Activated T-cell treated with anti-CD3 and anti-CD28 coated beads, Interleukin-2, amount 50 U/mL, for 4 hours (primary cell): Measurements from ENCODE around the gene ALDH1B1. TPM values are rescaled to one million over a fixed set of nuclear protein-coding genes. Genes with fewer than 3 reads are reported as not detected.

Experiments used
- ATAC-seq, 2 donors: fragments of 200-7000 bp; cut with Tn5 transposase; one replicate each; pipeline ENCODE4 v1.10.0; 2021
- DNase-seq: peaks from one replicate; pipeline ENCODE4 v3.0.0-alpha.2; 2020
- H3K27me3 Mint-ChIP-seq: one replicate; pipeline ENCODE4 v1.8.0; 2021; ENCODE audit warnings: low read depth, mixed read lengths
- H3K36me3 Mint-ChIP-seq: one replicate; pipeline ENCODE4 v1.8.0; 2022; ENCODE audit warnings: mixed read lengths; ENCODE audit not compliant: insufficient read depth
- H3K4me1 Mint-ChIP-seq: one replicate; pipeline ENCODE4 v1.8.0; 2021; ENCODE audit warnings: low read depth, mixed read lengths
- H3K4me3 Mint-ChIP-seq: one replicate; pipeline ENCODE4 v1.8.0; 2021; ENCODE audit warnings: mild to moderate bottlenecking, moderate library complexity, mixed read lengths
- H3K9me3 Mint-ChIP-seq: one replicate; pipeline ENCODE4 v1.8.0; 2021; ENCODE audit warnings: mixed read lengths
- total RNA-seq, 3 donors: library from RNA; stranded (reverse); gene quantifications; one replicate each; pipeline ENCODE4 v1.2.1, GENCODE V29; 2021

Gene ALDH1B1
- total RNA-seq, result 10 to 100 TPM; 15.7 to 26.9 (median 22.0) TPM

GRCh38 chr9:38392235-38393127 lies at the start of gene ALDH1B1:
Gene ALDH1B1 (plus strand): TSS chr9:38392702. CDS start chr9:38395749, 3,047 bp downstream.
- peak; percentile 56 for DNase-seq
- Mint-ChIP-seq H3K4me1 (peaks cover 15% of the 10 kb centered on the region), H3K27me3 (no peaks in the 10 kb centered on the region), H3K36me3 (peaks cover 13% of the 10 kb centered on the region), H3K9me3 (no peaks in the 10 kb centered on the region), H3K4me3 (peak within 1 kb of the TSS; percentile 90)
- ATAC-seq, result peak; percentile 99

- H3K27me3 Mint-ChIP-seq, result peaks cover 4% of the 10 kb centered on the region
- ATAC-seq (no peak), DNase-seq (no peak)
- no peaks in the 10 kb centered on the region for H3K36me3 Mint-ChIP-seq
- no peaks in the 10 kb centered on the region for H3K9me3 Mint-ChIP-seq
- no peaks in the 10 kb centered on the region for H3K4me1 Mint-ChIP-seq
- no peak overlapping the region for H3K4me3 Mint-ChIP-seq
These were observed 49.5 kb upstream of the ALDH1B1 start for GRCh38 chr9:38343037-38343436.

DNA sequence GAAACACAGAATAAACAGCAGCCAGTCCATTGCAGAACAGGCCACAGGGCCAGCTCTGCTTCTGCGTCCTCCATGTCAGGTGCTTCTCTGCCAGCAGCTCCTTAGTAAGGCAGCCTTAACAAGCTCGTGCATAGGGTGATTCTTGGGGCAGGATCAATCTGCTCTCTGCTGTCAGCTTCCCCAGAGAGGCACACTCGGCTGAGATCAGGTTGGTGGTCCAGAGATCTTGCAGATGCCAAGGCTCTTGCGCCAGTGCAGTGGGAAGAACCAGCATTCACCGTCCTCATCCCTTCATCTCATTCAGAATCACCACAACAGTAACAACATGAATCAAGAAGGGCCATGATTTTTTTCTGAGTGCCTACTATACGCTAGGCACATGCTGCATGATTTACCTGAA lies 49.0 kb upstream of the ALDH1B1 start:
- ATAC-seq, result no peak
- peaks cover 4% of the 10 kb centered on the region for H3K27me3 Mint-ChIP-seq
- H3K4me3 Mint-ChIP-seq, result no peak overlapping the region
- H3K4me1 Mint-ChIP-seq, result no peaks in the 10 kb centered on the region
- no peak for DNase-seq
- no peaks in the 10 kb centered on the region for H3K9me3 Mint-ChIP-seq
- no peaks in the 10 kb centered on the region for H3K36me3 Mint-ChIP-seq

GRCh38 chr9:38344566-38345324 lies 47.8 kb upstream of the ALDH1B1 start:
- H3K4me1 Mint-ChIP-seq, result no peaks in the 10 kb centered on the region
- H3K4me3 Mint-ChIP-seq, result no peak overlapping the region
- peaks cover 4% of the 10 kb centered on the region for H3K27me3 Mint-ChIP-seq
- ATAC-seq (no peak), DNase-seq (no peak)
- H3K36me3 Mint-ChIP-seq, result no peaks in the 10 kb centered on the region
- no peaks in the 10 kb centered on the region for H3K9me3 Mint-ChIP-seq

- Mint-ChIP-seq H3K36me3 (no peaks in the 10 kb centered on the region), H3K4me1 (no peaks in the 10 kb centered on the region), H3K9me3 (no peaks in the 10 kb centered on the region), H3K4me3 (no peak overlapping the region), H3K27me3 (peaks cover 6% of the 10 kb centered on the region)
- DNase-seq, result no peak
- ATAC-seq, result no peak
These were observed 46.4 kb upstream of the ALDH1B1 start for GRCh38 chr9:38345851-38346755.

DNA sequence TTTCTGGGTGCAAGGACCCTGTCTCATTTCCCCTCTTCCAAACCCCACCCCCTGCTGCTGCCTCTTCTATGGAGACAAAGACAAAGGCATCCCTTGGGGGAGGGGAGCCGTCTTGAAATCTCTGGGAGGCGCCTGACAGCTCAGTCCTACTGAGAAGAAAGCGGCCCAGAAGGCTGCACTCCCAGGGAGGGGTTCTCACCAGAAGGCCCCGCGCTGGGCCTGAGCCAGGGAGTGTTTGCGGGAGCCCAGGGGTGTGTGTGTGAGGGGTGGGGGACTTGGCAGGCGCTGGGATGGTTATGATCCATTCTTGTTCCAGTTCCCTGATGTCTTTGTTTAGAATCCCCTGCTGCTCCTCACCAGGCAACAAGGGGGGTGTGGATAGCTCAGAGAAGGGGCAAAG lies 45.7 kb upstream of the ALDH1B1 start:
- Mint-ChIP-seq H3K27me3 (peaks cover 6% of the 10 kb centered on the region), H3K36me3 (no peaks in the 10 kb centered on the region)

DNA sequence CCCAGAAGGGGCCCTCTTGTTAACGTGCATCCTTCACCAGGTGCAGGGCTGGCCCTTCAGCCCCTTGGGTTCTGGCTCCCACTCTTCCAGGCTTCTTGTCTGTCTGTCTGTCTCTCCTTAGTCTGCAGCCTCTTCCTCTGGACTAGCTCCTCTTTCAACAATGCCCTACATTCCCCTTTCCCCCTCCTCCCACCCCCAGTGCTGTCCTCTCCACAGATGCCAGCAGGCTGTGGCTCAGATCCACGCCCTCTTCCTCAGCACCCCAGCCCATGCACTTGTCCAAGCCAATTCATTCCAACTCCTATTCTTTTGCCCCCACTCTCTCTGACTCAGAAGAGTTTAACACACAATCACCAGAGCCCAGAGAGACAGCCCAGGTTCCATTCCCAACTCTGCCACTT lies 45.2 kb upstream of the ALDH1B1 start:
- Mint-ChIP-seq H3K27me3 (peaks cover 6% of the 10 kb centered on the region), H3K36me3 (no peaks in the 10 kb centered on the region), H3K4me1 (no peaks in the 10 kb centered on the region), H3K4me3 (no peak overlapping the region), H3K9me3 (no peaks in the 10 kb centered on the region)
- no peak for ATAC-seq
- no peak for DNase-seq

More for the DNA sequence above, 45.7 kb upstream of the ALDH1B1 start:
- no peak for ATAC-seq
- no peaks in the 10 kb centered on the region for H3K4me1 Mint-ChIP-seq
- no peak overlapping the region for H3K4me3 Mint-ChIP-seq
- H3K9me3 Mint-ChIP-seq, result no peaks in the 10 kb centered on the region
- DNase-seq, result no peak

DNA sequence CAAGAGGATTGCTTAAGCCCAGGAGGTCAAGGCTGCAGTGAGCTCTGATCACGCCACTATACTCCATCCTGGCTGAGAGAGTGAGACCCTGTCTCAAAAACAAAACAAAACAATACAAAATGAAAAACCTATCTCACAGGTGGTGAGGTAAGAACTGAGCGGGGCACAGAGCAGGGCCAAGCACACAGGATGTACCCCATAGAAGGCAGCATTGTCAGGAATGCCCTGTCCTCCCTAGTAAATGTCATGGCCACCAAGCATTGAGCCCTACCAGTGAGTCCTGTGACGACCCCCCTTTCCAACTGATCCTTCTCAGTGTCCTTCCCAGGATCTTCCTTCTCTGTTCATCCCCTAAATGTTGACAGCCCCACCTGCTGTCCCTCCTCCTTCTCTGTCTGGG lies 44.6 kb upstream of the ALDH1B1 start:
- Mint-ChIP-seq H3K36me3 (no peaks in the 10 kb centered on the region), H3K27me3 (peaks cover 6% of the 10 kb centered on the region), H3K4me3 (no peak overlapping the region), H3K4me1 (no peaks in the 10 kb centered on the region), H3K9me3 (no peaks in the 10 kb centered on the region)
- ATAC-seq (no peak), DNase-seq (no peak)

- DNase-seq, result no peak
- Mint-ChIP-seq H3K4me1 (no peaks in the 10 kb centered on the region), H3K9me3 (no peaks in the 10 kb centered on the region), H3K4me3 (no peak overlapping the region), H3K27me3 (peaks cover 6% of the 10 kb centered on the region), H3K36me3 (no peaks in the 10 kb centered on the region)
- no peak for ATAC-seq
These were observed 42.0 kb upstream of the ALDH1B1 start for GRCh38 chr9:38350529-38350928.

DNA sequence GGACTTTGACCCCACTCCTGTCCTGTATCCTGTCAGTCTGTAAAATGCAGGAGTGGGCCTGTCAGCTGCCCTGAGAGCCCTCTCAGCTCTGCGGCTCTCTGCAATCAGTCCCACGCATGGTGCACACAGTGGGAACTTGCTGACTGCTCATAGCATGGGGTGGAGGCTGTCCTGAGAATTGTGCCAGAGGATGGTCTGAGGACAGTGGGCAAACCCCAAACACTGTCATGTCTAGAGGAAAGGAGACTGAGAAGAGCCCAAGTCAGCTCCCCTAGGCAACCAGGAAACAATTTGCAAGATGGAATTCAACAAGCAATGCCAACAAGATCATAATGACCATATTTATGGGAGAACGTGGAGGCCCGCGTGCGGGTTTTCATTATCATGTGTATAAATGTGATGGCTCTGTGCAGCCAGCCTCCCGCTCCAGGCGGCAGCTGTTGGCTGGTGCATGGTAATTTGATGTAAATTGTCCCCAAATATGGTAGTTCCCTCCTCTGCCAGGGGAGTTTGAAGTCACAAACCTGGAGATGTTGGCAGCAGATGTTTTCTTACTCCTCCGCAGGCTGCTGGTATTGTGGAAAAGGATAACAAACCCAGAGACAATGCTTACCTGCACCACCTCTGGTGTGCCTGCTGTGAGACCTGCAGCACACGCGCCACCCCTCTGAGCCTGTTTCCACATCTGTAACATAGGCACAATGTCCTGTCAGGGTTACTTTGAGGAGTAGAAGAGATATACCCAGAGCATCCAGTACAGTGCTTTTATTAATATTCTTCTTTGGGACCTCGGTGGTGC lies 39.8 kb upstream of the ALDH1B1 start:
- H3K4me1 Mint-ChIP-seq, result no peaks in the 10 kb centered on the region
- peaks cover 2% of the 10 kb centered on the region for H3K27me3 Mint-ChIP-seq
- H3K9me3 Mint-ChIP-seq, result no peaks in the 10 kb centered on the region
- DNase-seq, result no peak
- no peak overlapping the region for H3K4me3 Mint-ChIP-seq
- ATAC-seq, result no peak
- H3K36me3 Mint-ChIP-seq, result no peaks in the 10 kb centered on the region

DNA sequence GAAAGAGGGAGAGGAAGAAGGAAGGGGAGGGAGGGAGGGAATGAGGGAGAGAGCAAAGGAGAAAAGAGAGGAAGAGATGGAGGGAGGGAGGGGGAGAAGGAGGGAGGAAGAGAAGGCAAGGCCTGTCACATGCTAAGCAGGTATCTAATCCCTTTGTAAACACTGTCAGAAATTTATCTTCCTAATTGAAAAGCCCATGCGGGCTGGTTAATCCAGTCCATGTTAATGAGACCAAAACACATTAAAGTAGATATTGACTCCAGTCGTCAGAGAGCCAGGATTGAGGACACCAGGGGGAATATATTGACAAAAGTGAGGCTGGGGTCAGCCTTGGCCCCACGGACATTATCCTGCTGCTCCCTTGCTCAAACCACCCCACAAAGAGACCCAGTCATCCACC lies 37.4 kb upstream of the ALDH1B1 start:
- DNase-seq, result no peak
- H3K4me3 Mint-ChIP-seq, result no peak overlapping the region
- no peaks in the 10 kb centered on the region for H3K9me3 Mint-ChIP-seq
- ATAC-seq, result no peak
- peaks cover 2% of the 10 kb centered on the region for H3K27me3 Mint-ChIP-seq
- no peaks in the 10 kb centered on the region for H3K4me1 Mint-ChIP-seq
- no peaks in the 10 kb centered on the region for H3K36me3 Mint-ChIP-seq

DNA sequence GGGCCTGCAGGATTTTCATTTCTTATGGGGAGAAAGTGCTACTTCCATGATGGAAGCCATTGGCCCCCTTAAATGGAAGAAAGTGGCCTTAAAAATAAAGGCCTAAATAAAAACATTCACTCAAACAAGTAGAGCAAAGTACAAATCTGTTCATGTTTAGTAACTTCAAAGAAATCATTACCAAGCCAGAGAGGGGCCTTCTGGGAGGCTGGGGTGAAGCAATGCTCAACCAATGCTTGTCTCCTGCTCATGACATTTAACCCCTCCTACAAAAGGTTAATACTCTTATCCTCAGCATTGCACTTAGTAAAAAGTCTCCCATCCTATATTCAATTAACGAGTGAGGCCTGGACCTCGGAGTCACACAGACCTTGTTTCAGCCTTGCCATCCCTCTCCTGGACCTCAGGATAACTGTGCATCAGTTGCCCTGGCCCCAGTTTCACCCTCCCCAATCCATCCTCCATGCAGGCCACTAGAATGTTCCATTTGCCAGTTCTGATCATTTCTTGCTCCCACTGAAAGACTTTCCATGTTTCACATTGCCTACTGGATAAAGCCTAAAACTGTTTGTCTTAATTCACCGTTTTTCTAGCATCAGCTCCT lies 36.9 kb upstream of the ALDH1B1 start:
- ATAC-seq (no peak), DNase-seq (no peak)
- Mint-ChIP-seq H3K4me3 (no peak overlapping the region), H3K9me3 (no peaks in the 10 kb centered on the region), H3K36me3 (no peaks in the 10 kb centered on the region), H3K4me1 (no peaks in the 10 kb centered on the region), H3K27me3 (peaks cover 1% of the 10 kb centered on the region)

- no peaks in the 10 kb centered on the region for H3K36me3 Mint-ChIP-seq
- H3K4me3 Mint-ChIP-seq, result no peak overlapping the region
- no peaks in the 10 kb centered on the region for H3K9me3 Mint-ChIP-seq
- no peaks in the 10 kb centered on the region for H3K27me3 Mint-ChIP-seq
- H3K4me1 Mint-ChIP-seq, result no peaks in the 10 kb centered on the region
- no peak for ATAC-seq
- DNase-seq, result no peak
These were observed 35.7 kb upstream of the ALDH1B1 start for GRCh38 chr9:38356851-38357250.
